Nephron (organoid): ENCODE measurements around the gene CCDC122.
A peak's percentile ranks its signal among the peaks of the same experiment; 100 is the strongest.

ENCODE experiments used
- H3K27ac Mint-ChIP-seq, 3 experiments: 2 replicates each; pipeline ENCODE4 v1.8.0; 2020; ENCODE audit warnings: mixed read lengths in 3 of 3, mild to moderate bottlenecking in 2 of 3, moderate library complexity in 1 of 3
- H3K27me3 Mint-ChIP-seq: 2 replicates; pipeline ENCODE4 v1.8.0; 2021; ENCODE audit warnings: low read depth, mild to moderate bottlenecking, moderate library complexity, mixed read lengths
- H3K36me3 Mint-ChIP-seq: 2 replicates; pipeline ENCODE4 v1.8.0; 2020; ENCODE audit warnings: low read depth, mixed read lengths
- H3K4me1 Mint-ChIP-seq: 2 replicates; pipeline ENCODE4 v1.8.0; 2020; ENCODE audit warnings: mixed read lengths
- H3K4me3 Mint-ChIP-seq, 3 experiments: 2 replicates each; pipeline ENCODE4 v1.8.0; 2020; ENCODE audit warnings: mild to moderate bottlenecking in 3 of 3, mixed read lengths in 3 of 3, moderate library complexity in 2 of 3
- H3K9me3 Mint-ChIP-seq: 2 replicates; pipeline ENCODE4 v1.8.0; 2020; ENCODE audit warnings: mixed read lengths
- TF ChIP-seq, protein P1 (sequence below), 3 experiments: fragments of 200-600 bp; sonication (generic); IDR thresholded peaks; one replicate each; pipeline ENCODE4 v1.5.0; 2021; ENCODE audit warnings: antibody characterized with exemption in 3 of 3; ENCODE audit not compliant: unreplicated experiment in 3 of 3

Gene CCDC122

GRCh38 chr13:43815204-43815603 is 64.3 kb downstream of the CCDC122 start:
- Mint-ChIP-seq H3K27ac (no peak overlapping the region), H3K4me1 (peaks cover 7% of the 10 kb centered on the region), H3K27me3 (peaks cover 3% of the 10 kb centered on the region), H3K9me3 (peaks cover 3% of the 10 kb centered on the region), H3K36me3 (no peaks in the 10 kb centered on the region), H3K4me3 (no peak overlapping the region)
- TF ChIP-seq, protein P1, sequence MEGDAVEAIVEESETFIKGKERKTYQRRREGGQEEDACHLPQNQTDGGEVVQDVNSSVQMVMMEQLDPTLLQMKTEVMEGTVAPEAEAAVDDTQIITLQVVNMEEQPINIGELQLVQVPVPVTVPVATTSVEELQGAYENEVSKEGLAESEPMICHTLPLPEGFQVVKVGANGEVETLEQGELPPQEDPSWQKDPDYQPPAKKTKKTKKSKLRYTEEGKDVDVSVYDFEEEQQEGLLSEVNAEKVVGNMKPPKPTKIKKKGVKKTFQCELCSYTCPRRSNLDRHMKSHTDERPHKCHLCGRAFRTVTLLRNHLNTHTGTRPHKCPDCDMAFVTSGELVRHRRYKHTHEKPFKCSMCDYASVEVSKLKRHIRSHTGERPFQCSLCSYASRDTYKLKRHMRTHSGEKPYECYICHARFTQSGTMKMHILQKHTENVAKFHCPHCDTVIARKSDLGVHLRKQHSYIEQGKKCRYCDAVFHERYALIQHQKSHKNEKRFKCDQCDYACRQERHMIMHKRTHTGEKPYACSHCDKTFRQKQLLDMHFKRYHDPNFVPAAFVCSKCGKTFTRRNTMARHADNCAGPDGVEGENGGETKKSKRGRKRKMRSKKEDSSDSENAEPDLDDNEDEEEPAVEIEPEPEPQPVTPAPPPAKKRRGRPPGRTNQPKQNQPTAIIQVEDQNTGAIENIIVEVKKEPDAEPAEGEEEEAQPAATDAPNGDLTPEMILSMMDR (IDR thresholded peaks at IDR 0.05; ENCODE audit: unreplicated experiment in 3 of 3), result no peak

DNA sequence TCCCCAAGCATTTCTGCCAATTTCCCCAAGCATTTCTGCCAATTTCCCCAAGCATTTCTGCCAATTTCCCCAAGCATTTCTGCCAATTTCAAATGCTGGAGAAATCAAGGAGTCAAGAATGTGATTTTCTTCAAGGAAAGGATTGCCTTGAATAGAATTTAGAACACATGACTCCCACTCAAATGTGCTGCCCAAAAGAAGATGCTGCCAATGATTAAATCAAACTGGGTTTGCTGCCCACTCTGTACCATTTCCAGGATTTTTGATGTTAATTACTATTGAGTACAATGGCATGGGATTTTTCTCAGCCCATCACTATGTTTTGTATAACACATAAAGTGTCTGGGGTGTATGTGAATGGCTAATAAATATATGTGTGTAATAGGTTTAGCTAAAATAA is 70.9 kb downstream of the CCDC122 start:
- Mint-ChIP-seq H3K27me3 (peaks cover 11% of the 10 kb centered on the region), H3K4me3 (no peak overlapping the region), H3K36me3 (no peaks in the 10 kb centered on the region), H3K9me3 (peaks cover 2% of the 10 kb centered on the region), H3K4me1 (peaks cover 18% of the 10 kb centered on the region), H3K27ac (no peak overlapping the region)
- TF ChIP-seq, protein P1 (IDR thresholded peaks at IDR 0.05; ENCODE audit: unreplicated experiment in 3 of 3), result no peak

- TF ChIP-seq, protein P1 (IDR thresholded peaks at IDR 0.05; ENCODE audit: unreplicated experiment in 3 of 3), result no peak
- Mint-ChIP-seq H3K4me1 (peaks cover 23% of the 10 kb centered on the region), H3K4me3 (no peak overlapping the region), H3K27me3 (peaks cover 11% of the 10 kb centered on the region), H3K36me3 (no peaks in the 10 kb centered on the region), H3K9me3 (peaks cover 2% of the 10 kb centered on the region), H3K27ac (no peak overlapping the region)
These were observed 73.8 kb downstream of the CCDC122 start for GRCh38 chr13:43805681-43806128.

- H3K9me3 Mint-ChIP-seq, result peaks cover 2% of the 10 kb centered on the region
- H3K36me3 Mint-ChIP-seq, result no peaks in the 10 kb centered on the region
- H3K27me3 Mint-ChIP-seq, result peaks cover 11% of the 10 kb centered on the region
- TF ChIP-seq, protein P1 (IDR thresholded peaks at IDR 0.05; ENCODE audit: unreplicated experiment in 3 of 3), result no peak
- peaks cover 23% of the 10 kb centered on the region for H3K4me1 Mint-ChIP-seq
- no peak overlapping the region for H3K4me3 Mint-ChIP-seq
- H3K27ac Mint-ChIP-seq, result no peak overlapping the region
These were observed 74.5 kb downstream of the CCDC122 start for GRCh38 chr13:43805071-43805468.

GRCh38 chr13:43804461-43805070 is 75.0 kb downstream of the CCDC122 start:
- no peaks in the 10 kb centered on the region for H3K36me3 Mint-ChIP-seq
- H3K9me3 Mint-ChIP-seq, result peaks cover under 1% of the 10 kb centered on the region
- peak overlapping the region in 2 of 3 experiments; percentile 0 to 27 for H3K27ac Mint-ChIP-seq
- peak overlapping the region in 1 of 3 experiments; percentile 15 for H3K4me3 Mint-ChIP-seq
- TF ChIP-seq, protein P1 (IDR thresholded peaks at IDR 0.05; ENCODE audit: unreplicated experiment in 3 of 3), result peak; percentile 59 to 76 (median 71)
- H3K4me1 Mint-ChIP-seq, result peaks cover 23% of the 10 kb centered on the region
- peaks cover 10% of the 10 kb centered on the region for H3K27me3 Mint-ChIP-seq

GRCh38 chr13:43802511-43802910 is 77.0 kb downstream of the CCDC122 start:
- Mint-ChIP-seq H3K9me3 (no peaks in the 10 kb centered on the region), H3K27me3 (peaks cover 4% of the 10 kb centered on the region), H3K36me3 (no peaks in the 10 kb centered on the region), H3K4me3 (no peak overlapping the region), H3K27ac (no peak overlapping the region), H3K4me1 (peaks cover 18% of the 10 kb centered on the region)
- TF ChIP-seq, protein P1 (IDR thresholded peaks at IDR 0.05; ENCODE audit: unreplicated experiment in 3 of 3), result no peak
